OCI-LY7 (cell line): ENCODE measurements around the gene CCER1. TPM values are rescaled to one million over a fixed set of nuclear protein-coding genes. Genes with fewer than 3 reads are reported as not detected.

Experiments used
- BruUV-seq: library from RNA; stranded (reverse); fragments of 400-500 nt; replicated peaks from 2 replicates; lab custom pipeline; 2021; lab: Mats Ljungman, UMichigan
- CTCF ChIA-PET: fragments of 300-600 bp; sonication (Branson Sonifier 250); formaldehyde crosslinking; loops from one replicate; lab custom pipeline; 2022; ENCODE audit warnings: antibody characterized with exemption; ENCODE audit not compliant: unreplicated experiment; lab: Charles Lee
- POLR2A ChIA-PET: fragments of 300-600 bp; sonication (Branson Sonifier 250); formaldehyde crosslinking; loops from one replicate; lab custom pipeline; 2022; ENCODE audit warnings: antibody characterized with exemption; lab: Charles Lee
- DNase-seq: peaks from one replicate; pipeline ENCODE4 v3.0.0-alpha.2; 2015; ENCODE audit warnings: low spot score
- H2AFZ ChIP-seq: fragments of 200-600 bp; sonication (generic), shearing (Covaris generic); 2 replicates; pipeline ENCODE4 v1.6.1; 2014; ENCODE audit warnings: mild to moderate bottlenecking, antibody characterized with exemption, low read length, moderate library complexity
- H3K27ac ChIP-seq: fragments of 200-600 bp; sonication (generic); 2 replicates; pipeline ENCODE4 v1.5.1; 2014; ENCODE audit warnings: mixed run types, low read depth, mild to moderate bottlenecking, moderate library complexity, low read length, inconsistent platforms; ENCODE audit not compliant: poor library complexity, severe bottlenecking
- H3K36me3 ChIP-seq: fragments of 200-600 bp; sonication (generic); 2 replicates; pipeline ENCODE4 v1.6.1; 2014; ENCODE audit warnings: mild to moderate bottlenecking, antibody characterized with exemption, low read length, moderate library complexity, mixed read lengths; ENCODE audit not compliant: insufficient read depth
- H3K4me1 ChIP-seq: fragments of 200-600 bp; sonication (generic); 2 replicates; pipeline ENCODE4 v1.5.1; 2014; ENCODE audit warnings: mild to moderate bottlenecking, low read length; ENCODE audit not compliant: insufficient read depth, poor library complexity, severe bottlenecking
- H3K4me2 ChIP-seq: fragments of 200-600 bp; sonication (generic); 2 replicates; pipeline ENCODE4 v1.6.1; 2014; ENCODE audit warnings: mild to moderate bottlenecking, low read length
- H3K4me3 ChIP-seq: fragments of 200-600 bp; sonication (generic); 2 replicates; pipeline ENCODE4 v1.5.1; 2014; ENCODE audit warnings: mild to moderate bottlenecking, low read depth, low read length; ENCODE audit not compliant: poor library complexity, severe bottlenecking
- H3K79me2 ChIP-seq: fragments of 200-600 bp; sonication (generic); 2 replicates; pipeline ENCODE4 v1.6.1; 2016; ENCODE audit warnings: low read depth, mild to moderate bottlenecking, low read length, moderate library complexity, mixed read lengths; ENCODE audit not compliant: insufficient read depth
- H3K9me2 ChIP-seq: fragments of 200-600 bp; sonication (generic); 2 replicates; pipeline ENCODE4 v1.6.1; 2016; ENCODE audit warnings: mild to moderate bottlenecking, low read length, mixed read lengths; ENCODE audit not compliant: insufficient read depth
- H3K9me3 ChIP-seq: fragments of 200-600 bp; sonication (generic); 2 replicates; pipeline ENCODE4 v1.6.1; 2014; ENCODE audit warnings: mild to moderate bottlenecking, mixed run types, low read length, mixed read lengths
- H4K20me1 ChIP-seq: fragments of 200-600 bp; sonication (generic); 2 replicates; pipeline ENCODE4 v1.6.1; 2014; ENCODE audit warnings: mild to moderate bottlenecking, antibody characterized with exemption, low read length, moderate library complexity, mixed read lengths; ENCODE audit not compliant: insufficient read depth
- EZH2phosphoT487 ChIP-seq: fragments of 200-600 bp; sonication (generic); IDR thresholded peaks from 2 replicates; pipeline ENCODE4 v1.6.1; 2018; ENCODE audit warnings: low read depth, borderline replicate concordance, mild to moderate bottlenecking, mixed run types, antibody characterized with exemption, low read length, moderate library complexity, mixed read lengths
- intact Hi-C: fragments of 100-400 bp; cut with micrococcal nuclease; formaldehyde crosslinking; loops from one replicate; pipeline ENCODE4 v1.10.0; 2022; ENCODE audit not compliant: unreplicated experiment
- total RNA-seq, 2 experiments: library from RNA; depleted of rRNA in 1 of 2; stranded (reverse); fragments of >200 nt in 1 of 2; shearing (Covaris generic) in 1 of 2; gene quantifications; 2 replicates each; pipeline ENCODE4 v1.2.3, GENCODE V29; 2014 to 2022
- TF ChIP-seq, protein P1 (sequence below): fragments of 200-600 bp; sonication (generic); conservative IDR thresholded peaks from 2 replicates; pipeline ENCODE4 v1.5.1; 2014; ENCODE audit warnings: mild to moderate bottlenecking, antibody characterized with exemption, low read length, moderate library complexity, mixed read lengths

CCER1 gene
- total RNA-seq, 2 experiments from 2014 or later: not detected

DNA sequence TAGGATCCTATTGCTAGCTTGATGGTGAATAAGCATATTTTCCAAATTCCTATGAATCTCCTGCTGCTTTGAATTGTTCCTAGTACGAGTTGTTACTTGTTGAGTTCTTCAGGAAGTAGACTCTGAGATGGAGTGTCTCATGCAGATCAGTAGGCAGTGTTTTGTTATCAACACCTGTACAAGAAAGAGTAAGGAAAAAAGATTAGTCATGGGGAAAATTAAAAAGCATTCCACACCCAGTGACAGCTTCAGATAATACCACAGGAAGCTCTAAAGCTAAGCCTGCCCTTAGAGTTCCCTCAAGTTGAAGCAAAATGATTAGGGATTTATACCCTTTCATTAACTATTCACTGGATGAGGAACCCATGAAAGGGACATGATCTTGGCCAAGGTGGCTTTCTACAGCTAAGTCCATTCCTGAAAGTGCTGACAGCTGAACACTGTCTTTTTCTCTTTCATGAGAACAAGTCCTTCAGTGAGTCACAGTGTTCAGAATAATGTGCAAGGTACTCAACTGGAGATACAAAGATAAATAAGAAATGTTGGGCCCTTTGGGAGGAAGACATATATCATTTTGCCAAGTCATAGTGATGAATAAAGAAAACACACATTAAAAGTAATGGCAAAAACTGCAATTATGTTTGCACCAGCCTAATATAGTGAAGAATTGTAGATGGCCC lies 49.1 kb downstream of the CCER1 start:
- no peak for DNase-seq
- no peak overlapping the region for H2AFZ ChIP-seq
- no peaks in the 10 kb centered on the region for H3K4me1 ChIP-seq
- H3K4me2 ChIP-seq: no peak overlapping the region
- no peaks in the 10 kb centered on the region for H3K36me3 ChIP-seq
- ChIA-PET POLR2A (interaction anchor here (0.7 kb wide), 1 partner anchor 203 kb away, joined by 3 read pairs; no protein-coding TSS in a partner anchor), CTCF (no interaction called here)
- H3K4me3 ChIP-seq: no peak overlapping the region
- H3K9me3 ChIP-seq: no peaks in the 10 kb centered on the region
- H3K27ac ChIP-seq: no peak overlapping the region
- TF ChIP-seq, protein P1, sequence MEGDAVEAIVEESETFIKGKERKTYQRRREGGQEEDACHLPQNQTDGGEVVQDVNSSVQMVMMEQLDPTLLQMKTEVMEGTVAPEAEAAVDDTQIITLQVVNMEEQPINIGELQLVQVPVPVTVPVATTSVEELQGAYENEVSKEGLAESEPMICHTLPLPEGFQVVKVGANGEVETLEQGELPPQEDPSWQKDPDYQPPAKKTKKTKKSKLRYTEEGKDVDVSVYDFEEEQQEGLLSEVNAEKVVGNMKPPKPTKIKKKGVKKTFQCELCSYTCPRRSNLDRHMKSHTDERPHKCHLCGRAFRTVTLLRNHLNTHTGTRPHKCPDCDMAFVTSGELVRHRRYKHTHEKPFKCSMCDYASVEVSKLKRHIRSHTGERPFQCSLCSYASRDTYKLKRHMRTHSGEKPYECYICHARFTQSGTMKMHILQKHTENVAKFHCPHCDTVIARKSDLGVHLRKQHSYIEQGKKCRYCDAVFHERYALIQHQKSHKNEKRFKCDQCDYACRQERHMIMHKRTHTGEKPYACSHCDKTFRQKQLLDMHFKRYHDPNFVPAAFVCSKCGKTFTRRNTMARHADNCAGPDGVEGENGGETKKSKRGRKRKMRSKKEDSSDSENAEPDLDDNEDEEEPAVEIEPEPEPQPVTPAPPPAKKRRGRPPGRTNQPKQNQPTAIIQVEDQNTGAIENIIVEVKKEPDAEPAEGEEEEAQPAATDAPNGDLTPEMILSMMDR: no peak
- TF ChIP-seq EZH2phosphoT487: no peak
- H3K9me2 ChIP-seq: no peaks in the 10 kb centered on the region
- H3K79me2 ChIP-seq: no peaks in the 10 kb centered on the region
- H4K20me1 ChIP-seq: no peaks in the 10 kb centered on the region
- no TSS peak for BruUV-seq
- intact Hi-C loops: no loop called here

GRCh38 chr12:90902596-90902995 lies 52.4 kb downstream of the CCER1 start:
- TF ChIP-seq, protein P1: no peak
- no peak for TF ChIP-seq EZH2phosphoT487
- no TSS peak for BruUV-seq
- H3K27ac ChIP-seq: no peak overlapping the region
- H3K4me2 ChIP-seq: no peak overlapping the region
- CTCF ChIA-PET: no interaction called here
- intact Hi-C loops: no loop called here
- H4K20me1 ChIP-seq: no peaks in the 10 kb centered on the region
- no peaks in the 10 kb centered on the region for H3K4me1 ChIP-seq
- H3K4me3 ChIP-seq: no peak overlapping the region
- H2AFZ ChIP-seq: no peak overlapping the region
- H3K9me3 ChIP-seq: no peaks in the 10 kb centered on the region
- DNase-seq: no peak
- no peaks in the 10 kb centered on the region for H3K36me3 ChIP-seq
- POLR2A ChIA-PET: no interaction called here
- no peaks in the 10 kb centered on the region for H3K9me2 ChIP-seq
- no peaks in the 10 kb centered on the region for H3K79me2 ChIP-seq

Other genes with a start within 250 kb of the CCER1 start
- not detected in 2 replicates for gene EPYC, start 49.8 kb upstream of the CCER1 start, total RNA-seq (2014; rRNA removed; shearing (Covaris generic))
- not detected in 2 replicates for gene EPYC, start 49.8 kb upstream of the CCER1 start, total RNA-seq (2022)
- gene KERA, start 102.8 kb upstream of the CCER1 start, total RNA-seq (2014; rRNA removed; shearing (Covaris generic)): not detected in 2 replicates
- not detected in 2 replicates for gene KERA, start 102.8 kb upstream of the CCER1 start, total RNA-seq (2022)
- gene LUM, start 156.3 kb upstream of the CCER1 start, total RNA-seq (2014; rRNA removed; shearing (Covaris generic)): not detected in 2 replicates
- gene LUM, start 156.3 kb upstream of the CCER1 start, total RNA-seq (2022): not detected in 2 replicates
- gene DCN, start 227.6 kb upstream of the CCER1 start, total RNA-seq (2014; rRNA removed; shearing (Covaris generic)): 0.54 TPM in 1 of 2 replicates, not detected in the other
- not detected in 2 replicates for gene DCN, start 227.6 kb upstream of the CCER1 start, total RNA-seq (2022)